ENCODE results near the gene NELFCD. TPM values are rescaled to one million over a fixed set of nuclear protein-coding genes. Genes with fewer than 3 reads are reported as not detected.

NELFCD gene
- total and polyA plus RNA-seq, 9 of the 15 experiments (the other 6 are each of a cell fraction or from before 2014, with no cell fraction given): 11.7 to 163 (median 96.5) TPM

- DNase-seq (ENCODE audit: extremely low read depth in 1 of 4, low spot score in 3 of 4) (no peak), ATAC-seq (no peak), FAIRE-seq (no peak)
- Histone ChIP-seq H3K27ac (ENCODE audit: extremely low read depth, low read depth, low read length) (no peak overlapping the region), H3K4me1 (replicated peaks in 1 of 2; ENCODE audit: control insufficient read depth in 2 of 2, insufficient read depth in 2 of 2, low read length in 2 of 2) (no peaks in the 10 kb centered on the region), H3K4me3 (no peak overlapping the region), H3K9me3 (replicated peaks; ENCODE audit: control insufficient read depth, insufficient read depth, low read depth, low read length) (no peaks in the 10 kb centered on the region), H3K36me3 (ENCODE audit: control insufficient read depth, insufficient read depth, low read length) (no peaks in the 10 kb centered on the region), H3K4me2 (ENCODE audit: insufficient read depth, low read length) (no peak overlapping the region), H3K27me3 (ENCODE audit: control insufficient read depth in 2 of 2, insufficient read depth in 2 of 2, low read length in 2 of 2) (peaks cover under 1 to 6% of the 10 kb centered on the region in 2 experiments; a peak in 4 of 5 replicates), H3K79me2 (ENCODE audit: control insufficient read depth, insufficient read depth, low read length) (no peaks in the 10 kb centered on the region), H3K9me1 (ENCODE audit: control insufficient read depth, insufficient read depth, low read length) (no peaks in the 10 kb centered on the region), H4K20me1 (replicated peaks; ENCODE audit: control insufficient read depth, insufficient read depth, low read length) (no peaks in the 10 kb centered on the region), H2AFZ (ENCODE audit: low read depth, low read length) (no peak overlapping the region), H3K9ac (ENCODE audit: insufficient read depth in 1 of 2, low read depth in 2 of 2, low read length in 2 of 2) (no peak overlapping the region)
- CTCF ChIA-PET (ENCODE audit: low intra/inter-chr PET ratio): no interaction called here
- in situ Hi-C loops (cut with MboI): no loop called here
- BruUV-seq (replicated peaks): no TSS peak
- TF ChIP-seq CHD2 (IDR thresholded peaks at IDR 0.05; ENCODE audit: low read depth, low read length) (no peak), RCOR1 (IDR thresholded peaks at IDR 0.05; ENCODE audit: borderline replicate concordance in 1 of 2, low read depth in 2 of 2, low read length in 2 of 2) (no peak), ATF7 (IDR thresholded peaks at IDR 0.05) (no peak)
- TF ChIP-seq, protein P1, sequence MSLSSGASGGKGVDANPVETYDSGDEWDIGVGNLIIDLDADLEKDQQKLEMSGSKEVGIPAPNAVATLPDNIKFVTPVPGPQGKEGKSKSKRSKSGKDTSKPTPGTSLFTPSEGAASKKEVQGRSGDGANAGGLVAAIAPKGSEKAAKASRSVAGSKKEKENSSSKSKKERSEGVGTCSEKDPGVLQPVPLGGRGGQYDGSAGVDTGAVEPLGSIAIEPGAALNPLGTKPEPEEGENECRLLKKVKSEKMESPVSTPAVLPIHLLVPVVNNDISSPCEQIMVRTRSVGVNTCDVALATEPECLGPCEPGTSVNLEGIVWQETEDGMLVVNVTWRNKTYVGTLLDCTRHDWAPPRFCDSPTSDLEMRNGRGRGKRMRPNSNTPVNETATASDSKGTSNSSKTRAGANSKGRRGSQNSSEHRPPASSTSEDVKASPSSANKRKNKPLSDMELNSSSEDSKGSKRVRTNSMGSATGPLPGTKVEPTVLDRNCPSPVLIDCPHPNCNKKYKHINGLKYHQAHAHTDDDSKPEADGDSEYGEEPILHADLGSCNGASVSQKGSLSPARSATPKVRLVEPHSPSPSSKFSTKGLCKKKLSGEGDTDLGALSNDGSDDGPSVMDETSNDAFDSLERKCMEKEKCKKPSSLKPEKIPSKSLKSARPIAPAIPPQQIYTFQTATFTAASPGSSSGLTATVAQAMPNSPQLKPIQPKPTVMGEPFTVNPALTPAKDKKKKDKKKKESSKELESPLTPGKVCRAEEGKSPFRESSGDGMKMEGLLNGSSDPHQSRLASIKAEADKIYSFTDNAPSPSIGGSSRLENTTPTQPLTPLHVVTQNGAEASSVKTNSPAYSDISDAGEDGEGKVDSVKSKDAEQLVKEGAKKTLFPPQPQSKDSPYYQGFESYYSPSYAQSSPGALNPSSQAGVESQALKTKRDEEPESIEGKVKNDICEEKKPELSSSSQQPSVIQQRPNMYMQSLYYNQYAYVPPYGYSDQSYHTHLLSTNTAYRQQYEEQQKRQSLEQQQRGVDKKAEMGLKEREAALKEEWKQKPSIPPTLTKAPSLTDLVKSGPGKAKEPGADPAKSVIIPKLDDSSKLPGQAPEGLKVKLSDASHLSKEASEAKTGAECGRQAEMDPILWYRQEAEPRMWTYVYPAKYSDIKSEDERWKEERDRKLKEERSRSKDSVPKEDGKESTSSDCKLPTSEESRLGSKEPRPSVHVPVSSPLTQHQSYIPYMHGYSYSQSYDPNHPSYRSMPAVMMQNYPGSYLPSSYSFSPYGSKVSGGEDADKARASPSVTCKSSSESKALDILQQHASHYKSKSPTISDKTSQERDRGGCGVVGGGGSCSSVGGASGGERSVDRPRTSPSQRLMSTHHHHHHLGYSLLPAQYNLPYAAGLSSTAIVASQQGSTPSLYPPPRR (CRISPR knock-in tag; IDR thresholded peaks at IDR 0.05; ENCODE audit: borderline replicate concordance): no peak
- POLR2A ChIA-PET: interaction anchor here (0.6 kb wide), 1 partner anchor 38 kb away, joined by 3 read pairs; no protein-coding TSS in a partner anchor
- WGBS (ENCODE audit: insufficient coverage, low coverage, missing lambda C conversion rate): 56% methylated on average over 8 of the region's 8 CpGs
- intact Hi-C loops (cut with micrococcal nuclease): no loop called here
Measured at GRCh38 chr20:58956078-58956477, 25.0 kb upstream of the NELFCD start.
